Measurements from ENCODE around the gene DHRS3. TPM values are rescaled to one million over a fixed set of nuclear protein-coding genes. Genes with fewer than 3 reads are reported as not detected.

The DHRS3 gene
- total RNA-seq, 2 experiments from 2014 or later = 33.3 to 34.6 TPM

DNA sequence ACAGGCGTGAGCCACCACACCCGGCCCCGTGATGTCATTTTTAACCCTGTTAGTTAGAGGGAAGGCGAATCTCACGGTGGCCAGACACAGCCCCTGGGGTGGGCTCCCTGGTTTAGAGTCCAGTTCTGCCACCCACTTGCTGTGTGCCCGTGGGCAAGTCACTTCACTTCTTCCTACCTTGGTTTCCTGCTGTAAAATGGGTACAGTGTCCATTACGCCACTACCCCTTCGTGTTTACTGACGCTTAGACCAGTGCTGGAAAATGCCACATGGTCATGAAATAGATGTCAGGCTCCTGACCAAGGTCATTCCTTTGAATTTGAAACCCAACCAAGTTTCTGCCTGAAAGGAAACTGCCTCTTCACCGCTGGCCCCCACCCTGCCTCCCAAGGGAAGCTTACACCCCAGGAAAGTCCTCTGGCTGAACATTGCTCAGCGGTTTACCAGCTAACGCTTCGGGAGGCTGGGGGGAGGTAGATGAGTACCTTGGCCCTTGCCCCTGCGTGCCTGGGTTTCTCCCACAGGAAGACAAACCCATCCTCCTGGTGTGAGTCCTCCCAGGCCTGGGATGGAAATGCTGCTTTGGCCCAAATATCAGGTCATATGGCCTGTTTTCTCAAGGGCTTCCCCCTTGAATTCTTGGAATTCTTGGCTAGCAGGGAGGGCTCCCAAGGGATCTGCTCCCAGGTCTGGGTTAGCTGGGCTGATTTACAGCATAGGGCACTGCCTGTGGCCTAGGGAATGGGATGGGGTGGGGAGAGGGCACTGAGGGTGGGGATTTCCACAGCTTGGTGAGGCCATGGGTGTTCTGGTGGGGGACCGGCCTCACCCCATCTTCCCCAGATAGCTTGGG lies 18.3 kb upstream of the DHRS3 start:
- CTCF ChIA-PET = no interaction called here
- no peak for ATAC-seq
- Mint-ChIP-seq H3K27me3 (peaks cover 3% of the 10 kb centered on the region), H3K9me3 (ENCODE audit: low read depth) (peaks cover 16% of the 10 kb centered on the region), H3K36me3 (ENCODE audit: low read depth) (peaks cover 2% of the 10 kb centered on the region), H3K4me1 (peaks cover 3% of the 10 kb centered on the region), H3K4me3 (no peak overlapping the region), H3K27ac (no peak overlapping the region)
- POLR2A ChIA-PET = no interaction called here
- intact Hi-C loops (cut with DNase I, micrococcal nuclease) = no loop called here
- DNase-seq = no peak

DNA sequence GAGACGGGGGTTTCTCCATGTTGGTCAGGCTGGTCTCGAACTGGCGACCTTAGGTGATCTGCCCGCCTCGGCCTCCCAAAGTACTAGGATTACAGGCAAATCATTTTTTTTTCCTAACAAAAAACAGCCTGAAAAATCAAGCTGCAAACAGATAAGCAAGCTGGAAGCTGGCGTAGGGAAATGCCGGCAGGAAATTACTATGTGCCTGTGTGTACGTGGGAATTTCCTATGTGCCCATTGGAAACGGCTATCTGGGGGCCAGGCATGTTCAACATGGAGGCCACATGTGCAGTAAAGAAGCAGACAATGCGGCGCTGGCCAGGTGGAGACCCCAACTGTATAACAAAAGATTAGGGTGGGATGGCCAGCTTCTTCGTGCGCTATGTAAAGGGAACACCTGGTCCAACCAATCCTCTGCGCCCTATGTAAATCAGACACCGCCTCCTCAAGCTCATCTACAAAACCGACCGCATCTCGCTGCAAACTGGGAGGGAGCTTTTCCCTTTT lies 16.7 kb upstream of the DHRS3 start:
- ChIA-PET POLR2A (no interaction called here), CTCF (interaction anchor here (1.1 kb wide), 1 partner anchor 16 kb away, joined by 3 read pairs; no protein-coding TSS in a partner anchor)
- Mint-ChIP-seq H3K9me3 (ENCODE audit: low read depth) (peaks cover 2% of the 10 kb centered on the region), H3K27ac (no peak overlapping the region), H3K27me3 (peaks cover 3% of the 10 kb centered on the region), H3K36me3 (ENCODE audit: low read depth) (no peaks in the 10 kb centered on the region), H3K4me3 (no peak overlapping the region), H3K4me1 (peaks cover 3% of the 10 kb centered on the region)
- ATAC-seq = no peak
- intact Hi-C loops (cut with DNase I, micrococcal nuclease) = no loop called here
- DNase-seq = no peak

DNA sequence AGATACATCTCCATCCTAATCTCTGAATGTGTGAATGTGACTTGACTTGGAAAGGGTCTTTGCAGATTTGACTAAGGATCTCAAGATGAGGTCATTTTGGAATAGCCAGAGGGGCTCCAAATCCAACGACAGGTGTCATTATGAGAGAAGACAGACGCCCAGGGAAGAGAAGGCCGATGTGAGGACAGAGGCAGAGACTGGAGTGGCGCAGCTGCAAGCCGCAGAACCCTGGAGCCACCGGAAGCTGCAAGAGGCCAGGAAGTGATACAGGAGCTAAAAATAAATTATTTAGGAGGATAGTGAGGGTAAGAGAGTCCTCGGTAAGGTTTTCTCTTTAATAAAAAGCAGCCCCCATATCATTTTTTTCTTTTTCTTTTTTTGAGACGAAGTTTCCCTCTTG lies 16.1 kb upstream of the DHRS3 start:
- no peak overlapping the region for H3K4me3 Mint-ChIP-seq
- no peak overlapping the region for H3K27ac Mint-ChIP-seq
- H3K9me3 Mint-ChIP-seq (ENCODE audit: low read depth) = no peaks in the 10 kb centered on the region
- H3K27me3 Mint-ChIP-seq = peaks cover 3% of the 10 kb centered on the region
- ChIA-PET CTCF (no interaction called here), POLR2A (no interaction called here)
- peaks cover 3% of the 10 kb centered on the region for H3K4me1 Mint-ChIP-seq
- ATAC-seq (no peak), DNase-seq (no peak)
- intact Hi-C loops (cut with DNase I, micrococcal nuclease) = no loop called here
- no peaks in the 10 kb centered on the region for H3K36me3 Mint-ChIP-seq (ENCODE audit: low read depth)

DNA sequence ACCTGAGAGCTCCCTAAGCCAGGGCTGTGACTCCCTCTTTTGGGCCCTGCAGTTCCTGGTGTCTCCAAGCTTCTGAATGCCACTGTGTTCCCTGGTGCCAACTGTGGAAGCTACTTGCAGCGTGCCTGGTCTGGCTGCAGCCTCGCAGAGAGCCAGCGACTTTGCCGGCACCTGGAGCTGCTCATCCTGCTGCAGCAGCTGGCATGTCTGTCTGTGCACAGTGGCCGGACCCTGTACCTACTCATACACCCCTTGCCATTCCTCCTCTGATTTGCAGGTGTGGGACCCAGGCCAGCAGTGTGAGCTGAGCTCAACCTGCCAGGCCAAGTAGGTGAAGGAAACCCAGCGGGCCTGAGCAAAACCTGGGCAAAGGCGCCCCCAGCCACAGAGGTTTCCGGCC lies 13.6 kb upstream of the DHRS3 start:
- Mint-ChIP-seq H3K36me3 (ENCODE audit: low read depth) (no peaks in the 10 kb centered on the region), H3K4me1 (peaks cover 7% of the 10 kb centered on the region), H3K27me3 (peaks cover 3% of the 10 kb centered on the region), H3K4me3 (no peak overlapping the region), H3K27ac (no peak overlapping the region), H3K9me3 (ENCODE audit: low read depth) (no peaks in the 10 kb centered on the region)
- ChIA-PET CTCF (interaction anchor here (0.8 to 1.4 kb wide), 5 partner anchors 10 to 319 kb away, joined by 4 to 5 read pairs (median 4); no protein-coding TSS in a partner anchor), POLR2A (no interaction called here)
- DNase-seq (no peak), ATAC-seq (no peak)
- intact Hi-C loops (cut with DNase I, micrococcal nuclease) = no loop called here

DNA sequence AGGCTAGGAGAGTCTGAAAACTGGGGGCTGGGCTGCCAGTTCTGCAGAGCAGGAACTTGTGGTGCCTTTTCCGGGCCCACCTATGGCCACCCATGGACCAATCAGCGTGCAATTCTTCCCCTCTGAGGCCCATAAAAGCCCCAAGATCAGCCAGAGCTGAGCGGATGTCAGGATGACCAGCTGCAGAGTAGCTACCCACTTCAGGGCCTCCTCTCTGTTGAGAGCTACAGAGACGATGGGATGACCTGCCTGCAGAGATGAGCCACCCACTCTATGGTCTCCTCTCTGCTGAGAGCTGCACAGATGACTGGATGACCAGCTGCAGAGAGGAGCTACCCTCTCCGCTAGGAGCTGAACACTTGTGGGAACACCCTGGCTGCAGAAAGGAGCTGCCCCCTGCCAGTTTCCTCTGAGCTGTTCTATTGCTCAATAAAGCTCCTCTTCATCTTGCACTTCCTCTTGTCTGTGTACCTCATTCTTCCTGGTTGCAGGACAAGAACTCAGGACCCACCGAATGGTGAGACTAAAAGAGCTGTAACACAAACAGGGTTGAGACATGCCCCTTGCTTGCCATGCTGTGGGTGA lies 13.0 kb upstream of the DHRS3 start:
- H3K36me3 Mint-ChIP-seq (ENCODE audit: low read depth) = no peaks in the 10 kb centered on the region
- CTCF ChIA-PET = interaction anchor here (0.6 to 1.4 kb wide), 7 partner anchors 9 to 319 kb away, joined by 3 to 5 read pairs (median 4); no protein-coding TSS in a partner anchor
- no peak for DNase-seq
- H3K27me3 Mint-ChIP-seq = peaks cover 2% of the 10 kb centered on the region
- no peak overlapping the region for H3K27ac Mint-ChIP-seq
- H3K4me1 Mint-ChIP-seq = peaks cover 7% of the 10 kb centered on the region
- intact Hi-C loops (cut with DNase I, micrococcal nuclease) = no loop called here
- H3K9me3 Mint-ChIP-seq (ENCODE audit: low read depth) = no peaks in the 10 kb centered on the region
- POLR2A ChIA-PET = no interaction called here
- no peak overlapping the region for H3K4me3 Mint-ChIP-seq
- no peak for ATAC-seq

DNA sequence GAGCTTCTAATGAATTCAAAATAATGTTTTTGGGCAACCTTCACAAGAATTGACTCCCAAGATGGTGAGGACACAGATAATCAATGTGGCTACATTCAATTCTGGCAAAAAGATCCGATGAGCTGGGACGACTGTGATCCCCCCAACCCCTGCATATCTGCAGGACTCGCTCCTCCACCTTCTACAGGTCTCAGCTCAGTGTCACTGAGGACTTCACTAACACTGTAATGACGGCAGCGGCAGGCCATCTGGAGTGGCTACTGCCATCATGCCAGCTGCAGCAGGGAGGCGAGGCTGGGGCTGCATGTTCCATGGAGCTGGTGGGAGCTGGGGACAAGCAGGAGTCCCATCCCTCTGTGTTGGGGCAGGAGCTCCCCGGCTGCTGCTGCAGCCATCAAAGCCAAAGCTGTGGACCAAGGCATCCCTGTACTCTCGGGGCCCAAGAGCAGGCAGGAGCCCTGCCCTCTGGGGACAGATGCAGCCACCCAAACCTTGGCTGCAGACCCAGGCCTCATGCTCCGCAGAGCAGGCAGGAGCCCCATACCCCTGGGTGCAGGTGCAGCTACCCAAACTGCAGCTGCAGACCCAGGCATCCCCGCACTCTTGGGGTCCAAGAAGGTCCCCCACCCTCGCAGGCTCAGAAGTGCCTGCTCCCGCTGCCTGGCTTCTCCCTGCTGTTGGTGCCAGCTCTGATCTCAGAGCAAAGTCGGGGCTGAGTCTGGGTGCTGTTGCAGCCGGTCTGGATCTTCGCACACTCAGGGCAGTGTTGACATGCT lies 12.2 kb upstream of the DHRS3 start:
- ATAC-seq (no peak), DNase-seq (no peak)
- H3K27ac Mint-ChIP-seq = no peak overlapping the region
- peaks cover 2% of the 10 kb centered on the region for H3K27me3 Mint-ChIP-seq
- no peaks in the 10 kb centered on the region for H3K36me3 Mint-ChIP-seq (ENCODE audit: low read depth)
- H3K4me1 Mint-ChIP-seq = peaks cover 7% of the 10 kb centered on the region
- intact Hi-C loops (cut with DNase I, micrococcal nuclease) = no loop called here
- H3K4me3 Mint-ChIP-seq = no peak overlapping the region
- ChIA-PET POLR2A (no interaction called here), CTCF (interaction anchor here (0.6 kb wide), 1 partner anchor 14 kb away, joined by 3 read pairs; no protein-coding TSS in a partner anchor)
- no peaks in the 10 kb centered on the region for H3K9me3 Mint-ChIP-seq (ENCODE audit: low read depth)

DNA sequence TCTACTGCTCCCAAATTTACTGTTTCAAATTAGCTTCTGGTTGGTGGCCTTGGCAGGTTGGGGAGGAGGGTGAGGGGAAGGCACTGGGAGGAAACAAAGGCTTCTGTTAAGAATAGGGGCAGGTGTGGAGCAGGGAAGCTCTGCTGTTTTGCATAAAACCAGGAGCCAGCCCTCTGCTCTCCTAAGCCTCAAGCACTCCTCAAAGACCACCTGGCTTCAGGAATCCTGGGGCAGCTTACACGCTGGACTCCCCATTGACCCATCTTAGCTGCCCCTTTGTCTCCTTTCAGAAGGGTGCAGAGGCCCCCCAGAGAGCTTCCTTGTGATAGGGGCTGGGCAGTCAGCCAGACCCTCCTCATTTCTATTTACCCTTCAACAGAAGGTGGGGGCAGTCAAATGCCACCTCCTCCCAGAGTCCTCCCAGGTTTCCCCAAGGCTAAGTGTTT lies 11.5 kb upstream of the DHRS3 start:
- Mint-ChIP-seq H3K4me3 (no peak overlapping the region), H3K27ac (no peak overlapping the region), H3K36me3 (ENCODE audit: low read depth) (no peaks in the 10 kb centered on the region), H3K27me3 (peaks cover 2% of the 10 kb centered on the region), H3K4me1 (peaks cover 7% of the 10 kb centered on the region), H3K9me3 (ENCODE audit: low read depth) (no peaks in the 10 kb centered on the region)
- ChIA-PET POLR2A (no interaction called here), CTCF (no interaction called here)
- ATAC-seq (no peak), DNase-seq (no peak)
- intact Hi-C loops (cut with DNase I, micrococcal nuclease) = no loop called here

DNA sequence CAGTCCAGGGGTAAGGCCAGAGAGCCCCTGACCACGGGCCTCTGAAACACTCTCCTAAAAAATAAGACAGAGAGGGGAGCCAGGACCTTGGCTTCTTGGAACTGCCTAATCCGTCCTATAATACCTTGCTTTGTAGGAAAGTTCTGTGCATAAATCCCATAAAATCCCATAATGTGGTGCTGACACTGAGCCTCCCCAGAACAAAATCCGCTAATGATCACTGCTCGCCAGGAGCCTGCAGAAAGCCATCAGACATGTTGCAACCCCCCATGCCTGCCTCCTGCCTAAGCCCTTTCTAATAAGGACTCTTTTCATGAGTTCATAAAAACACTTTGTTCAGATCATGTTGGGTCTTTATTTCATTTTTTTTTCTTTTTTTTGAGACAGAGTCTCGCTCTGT lies 9.3 kb upstream of the DHRS3 start:
- no peak overlapping the region for H3K27ac Mint-ChIP-seq
- ATAC-seq (no peak), DNase-seq (no peak)
- H3K27me3 Mint-ChIP-seq = no peaks in the 10 kb centered on the region
- H3K4me3 Mint-ChIP-seq = no peak overlapping the region
- intact Hi-C loops (cut with DNase I, micrococcal nuclease) = no loop called here
- H3K4me1 Mint-ChIP-seq = peaks cover 4% of the 10 kb centered on the region
- POLR2A ChIA-PET = no interaction called here
- no peaks in the 10 kb centered on the region for H3K9me3 Mint-ChIP-seq (ENCODE audit: low read depth)
- H3K36me3 Mint-ChIP-seq (ENCODE audit: low read depth) = no peaks in the 10 kb centered on the region
- CTCF ChIA-PET = no interaction called here

DNA sequence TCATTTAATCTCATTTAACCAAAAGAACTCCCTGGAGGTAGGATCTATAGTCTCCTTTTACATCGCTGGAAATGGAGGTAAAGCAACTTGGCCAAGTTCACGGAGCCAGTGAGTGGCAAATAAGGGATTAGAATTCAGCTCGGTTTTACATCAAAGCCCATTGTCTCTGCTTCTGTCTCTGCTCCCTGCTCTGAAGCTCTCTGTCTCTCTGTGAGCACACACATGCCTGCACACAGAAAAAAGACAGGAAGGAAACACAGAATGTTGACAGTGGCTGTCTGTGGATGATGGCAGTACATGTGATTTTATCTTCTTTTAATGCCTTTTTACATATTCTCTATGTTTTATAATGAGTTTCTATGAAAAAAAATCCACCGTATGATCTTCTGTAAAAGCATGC lies 8.9 kb upstream of the DHRS3 start:
- Mint-ChIP-seq H3K4me3 (no peak overlapping the region), H3K27me3 (no peaks in the 10 kb centered on the region), H3K9me3 (ENCODE audit: low read depth) (no peaks in the 10 kb centered on the region), H3K36me3 (ENCODE audit: low read depth) (no peaks in the 10 kb centered on the region), H3K4me1 (peaks cover 4% of the 10 kb centered on the region), H3K27ac (no peak overlapping the region)
- ATAC-seq (no peak), DNase-seq (no peak)
- POLR2A ChIA-PET = no interaction called here
- intact Hi-C loops (cut with DNase I, micrococcal nuclease) = no loop called here
- CTCF ChIA-PET = interaction anchor here (0.6 kb wide), 1 partner anchor 82 kb away, joined by 3 read pairs; no protein-coding TSS in a partner anchor

DNA sequence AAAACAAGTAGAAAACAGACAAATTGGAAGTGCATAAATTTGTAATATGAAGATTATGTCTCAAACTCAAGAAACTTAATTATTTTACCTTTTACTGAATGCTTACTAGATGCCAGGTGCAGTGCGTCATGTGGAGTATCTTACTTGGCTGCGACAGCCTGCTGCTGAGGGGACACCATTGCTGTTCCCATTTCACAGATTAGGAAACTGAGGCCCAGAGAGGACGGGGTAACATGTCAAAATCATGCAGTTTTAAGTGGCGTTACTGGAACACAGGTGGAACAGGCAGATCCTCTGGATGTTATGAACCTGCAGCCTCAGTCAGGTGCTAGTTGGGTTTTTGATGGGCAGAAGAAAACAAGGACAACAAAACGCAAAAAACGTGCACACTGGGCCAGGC lies 7.3 kb upstream of the DHRS3 start:
- Mint-ChIP-seq H3K27me3 (no peaks in the 10 kb centered on the region), H3K9me3 (ENCODE audit: low read depth) (no peaks in the 10 kb centered on the region)
- CTCF ChIA-PET = no interaction called here

DNA sequence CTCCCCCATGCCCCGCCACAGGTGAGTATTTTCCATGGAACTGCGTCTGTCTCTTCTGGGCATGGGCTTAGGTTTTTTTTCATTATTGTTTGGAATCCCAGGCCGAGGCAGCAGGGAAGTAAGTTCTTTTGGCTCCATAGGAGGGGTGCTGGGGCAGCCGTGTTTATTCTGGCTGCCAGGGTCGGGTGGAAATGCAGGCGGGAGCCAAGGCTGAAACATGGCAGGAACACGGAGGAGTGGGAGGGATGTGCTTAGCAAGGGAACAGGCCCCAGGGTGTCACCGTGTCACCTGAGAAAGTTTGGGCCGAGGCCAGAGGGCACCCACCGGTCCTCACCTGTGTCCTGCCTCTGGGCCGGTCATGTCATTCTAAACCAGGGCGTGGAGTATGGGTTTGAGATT lies 4.5 kb upstream of the DHRS3 start:
- intact Hi-C loops (cut with DNase I, micrococcal nuclease) = no loop called here
- ATAC-seq = no peak
- Mint-ChIP-seq H3K27ac (no peak overlapping the region), H3K9me3 (ENCODE audit: low read depth) (no peaks in the 10 kb centered on the region), H3K27me3 (no peaks in the 10 kb centered on the region), H3K4me3 (no peak overlapping the region), H3K4me1 (peaks cover 29% of the 10 kb centered on the region), H3K36me3 (ENCODE audit: low read depth) (no peaks in the 10 kb centered on the region)
- no peak for DNase-seq
- CTCF ChIA-PET = interaction anchor here (0.5 to 1.2 kb wide), 2 partner anchors 9 to 176 kb away, joined by 5 read pairs; no protein-coding TSS in a partner anchor
- POLR2A ChIA-PET = no interaction called here

More for the DNA sequence above, 7.3 kb upstream of the DHRS3 start:
- no peaks in the 10 kb centered on the region for H3K36me3 Mint-ChIP-seq (ENCODE audit: low read depth)
- no peak for ATAC-seq
- H3K4me3 Mint-ChIP-seq = no peak overlapping the region
- peaks cover 11% of the 10 kb centered on the region for H3K4me1 Mint-ChIP-seq
- POLR2A ChIA-PET = no interaction called here
- DNase-seq = no peak
- intact Hi-C loops (cut with DNase I, micrococcal nuclease) = no loop called here
- H3K27ac Mint-ChIP-seq = no peak overlapping the region
